ENCODE measurements around the gene LCP2.

The LCP2 gene

DNA sequence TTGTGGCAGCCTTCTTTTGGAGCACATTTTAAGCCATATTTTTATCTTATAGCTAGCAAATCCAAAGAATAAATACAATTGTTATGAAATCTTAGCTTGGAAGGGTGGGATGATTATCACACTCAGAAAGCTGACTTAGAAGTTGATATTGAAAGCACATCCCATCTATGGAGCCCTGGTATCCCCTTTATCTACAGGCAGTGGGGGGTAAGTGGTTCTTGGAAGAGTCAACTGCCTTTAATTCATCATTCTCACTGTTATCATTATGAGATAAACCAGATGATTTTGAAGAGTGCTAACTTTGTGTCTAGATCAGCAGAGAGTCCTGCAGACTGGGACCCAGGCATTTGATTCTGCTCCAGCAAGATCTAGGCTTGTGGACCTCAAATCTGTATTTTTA is 3.0 kb downstream of the LCP2 start:
- DNase-seq = no peak

DNA sequence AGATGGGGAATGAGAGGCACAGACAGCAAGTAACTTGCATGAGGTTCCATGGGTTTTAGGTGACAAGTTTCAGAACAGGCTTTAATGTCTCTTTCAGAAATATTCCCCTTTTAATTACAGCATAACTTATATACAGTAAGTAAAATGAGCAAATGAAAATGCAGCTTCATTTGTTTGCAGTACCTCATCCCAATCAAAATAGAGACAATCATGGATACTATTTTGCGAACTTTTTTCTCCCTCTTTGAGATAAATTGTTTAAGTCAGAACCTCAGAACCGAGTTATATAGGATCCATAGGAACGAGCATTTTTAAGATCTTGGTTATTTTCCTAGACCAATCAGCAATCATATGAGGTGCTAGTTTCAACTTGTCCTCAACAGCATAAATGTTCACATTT is 3.5 kb downstream of the LCP2 start:
- no peak for DNase-seq

- no peak for DNase-seq
Observed at GRCh38 chr5:170293273-170293672, 4.3 kb downstream of the LCP2 start.

GRCh38 chr5:170292179-170293104 is 5.1 kb downstream of the LCP2 start:
- no peak for DNase-seq

DNA sequence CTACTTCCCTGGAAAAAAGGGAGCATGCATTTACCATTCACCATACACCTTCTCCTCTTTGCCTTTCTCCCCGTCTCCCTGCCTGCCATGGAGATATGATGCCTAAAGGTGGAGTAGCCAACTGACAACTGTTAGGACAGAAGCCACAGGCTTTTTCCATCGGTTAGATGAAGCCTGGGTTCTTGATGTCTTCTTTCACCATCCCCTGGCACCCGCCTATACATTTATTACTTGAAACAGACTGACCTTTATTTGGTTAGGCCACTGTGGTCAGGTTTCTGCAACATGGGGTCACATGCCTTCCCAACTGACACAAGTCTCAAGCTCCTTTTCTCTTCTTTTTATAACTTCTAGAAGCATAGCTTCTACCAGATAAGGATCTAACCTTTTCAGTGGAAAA is 7.1 kb downstream of the LCP2 start:
- no peak for DNase-seq

GRCh38 chr5:170289764-170290163 is 7.8 kb downstream of the LCP2 start:
- no peak for DNase-seq

DNA sequence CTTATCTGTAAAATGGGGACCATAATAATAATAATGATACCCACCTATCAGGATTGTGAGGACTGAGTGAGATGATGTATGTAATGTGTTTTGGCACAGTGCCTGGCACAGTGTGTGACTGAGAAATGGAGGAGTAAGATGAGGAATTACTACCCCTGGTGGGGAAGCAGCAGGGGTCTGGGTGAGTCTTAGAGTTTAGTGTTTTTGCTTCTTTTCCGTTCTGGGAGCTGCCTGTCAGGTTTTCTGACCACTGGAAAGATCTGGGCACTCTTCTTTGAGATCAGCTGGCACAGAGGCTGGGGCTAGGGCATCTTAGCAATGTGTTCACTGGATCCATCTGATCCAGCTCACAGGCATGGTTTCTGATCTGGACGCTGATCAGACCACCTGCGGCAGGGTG is 8.5 kb downstream of the LCP2 start:
- no peak for DNase-seq

DNA sequence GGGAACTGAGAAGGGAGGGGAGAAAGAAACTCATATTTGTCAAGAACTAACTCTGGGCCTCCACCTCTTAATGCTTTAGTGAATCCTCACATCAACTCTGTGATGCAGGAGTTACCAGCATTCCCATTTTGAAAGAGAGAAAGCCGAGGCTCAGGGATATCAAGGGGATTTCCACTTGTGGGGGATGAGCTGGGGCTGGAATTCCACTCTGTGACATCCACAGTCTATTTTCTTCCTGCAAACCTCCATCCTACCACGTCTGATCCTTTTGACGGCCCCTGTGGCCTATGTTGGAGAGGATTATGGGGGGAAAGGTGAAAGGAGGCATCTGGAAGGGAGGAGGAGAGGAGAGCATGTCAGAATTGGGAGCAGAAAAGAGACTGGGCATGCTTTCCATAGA is 9.0 kb downstream of the LCP2 start:
- no peak for DNase-seq

DNA sequence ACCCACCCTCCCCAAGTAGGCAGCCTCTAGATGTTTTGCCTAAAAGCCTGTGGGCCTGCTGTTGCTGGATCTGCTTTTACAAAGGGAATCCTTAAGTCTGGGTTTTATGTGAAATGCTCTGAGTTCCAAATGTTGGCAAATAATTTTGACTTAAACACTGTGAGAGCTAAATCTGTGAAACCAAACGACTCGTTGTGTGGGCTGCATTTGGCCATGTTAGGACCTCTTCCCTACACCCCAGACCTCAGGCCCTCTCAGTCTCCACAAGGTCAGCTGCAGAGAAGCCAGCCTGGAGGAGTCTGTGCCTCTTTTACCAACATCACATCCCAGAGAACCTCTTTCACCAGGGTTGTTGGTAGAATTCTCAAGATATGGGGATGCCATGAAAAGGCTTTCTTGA is 9.4 kb downstream of the LCP2 start:
- DNase-seq = no peak

GRCh38 chr5:170287532-170287931 is 10.0 kb downstream of the LCP2 start:
- no peak for DNase-seq

DNA sequence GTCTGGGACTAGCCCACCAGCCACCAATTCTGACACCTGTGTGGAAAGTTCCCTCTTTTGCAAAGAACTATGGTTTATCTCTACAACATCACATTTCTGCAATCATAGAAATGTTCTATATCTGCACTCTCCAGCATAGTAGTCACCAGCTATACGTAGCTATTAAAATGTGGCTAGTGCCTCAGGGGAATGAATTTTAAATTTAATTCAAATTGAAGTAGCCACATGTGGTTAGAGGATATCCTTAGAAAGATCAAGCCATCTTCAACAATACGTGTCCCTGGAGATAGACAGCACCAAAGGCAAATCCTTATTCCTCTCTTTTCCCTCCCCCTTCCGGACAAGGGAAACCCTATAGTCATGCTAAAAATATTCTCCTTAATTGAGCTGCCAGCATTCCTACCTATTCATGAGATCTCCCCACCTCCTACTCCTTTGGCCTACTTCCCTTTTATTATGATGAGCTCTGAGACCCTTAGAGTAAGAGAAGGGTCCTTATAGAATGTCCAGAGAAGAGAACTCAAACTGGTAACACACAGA is 11.1 kb downstream of the LCP2 start:
- DNase-seq = no peak

DNA sequence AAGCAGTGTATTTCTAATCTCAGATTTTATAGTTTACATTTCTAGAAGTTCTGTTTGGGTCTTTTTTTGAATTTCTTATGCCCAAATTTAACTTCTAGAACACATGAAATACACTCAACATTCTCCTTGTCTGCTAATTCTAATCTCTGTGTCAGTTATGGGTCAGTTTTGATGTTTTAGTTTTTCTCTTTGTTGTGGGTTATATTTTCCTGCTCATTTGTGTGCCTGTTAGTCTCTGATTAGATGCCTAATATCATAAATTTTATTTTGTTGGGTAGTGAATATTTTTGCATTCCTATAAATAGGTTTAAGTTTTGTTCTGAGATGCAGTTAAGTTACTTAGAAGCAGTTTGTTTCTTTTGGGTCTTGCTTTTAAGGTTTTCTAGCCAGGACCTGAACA is 12.4 kb downstream of the LCP2 start:
- DNase-seq = no peak

DNA sequence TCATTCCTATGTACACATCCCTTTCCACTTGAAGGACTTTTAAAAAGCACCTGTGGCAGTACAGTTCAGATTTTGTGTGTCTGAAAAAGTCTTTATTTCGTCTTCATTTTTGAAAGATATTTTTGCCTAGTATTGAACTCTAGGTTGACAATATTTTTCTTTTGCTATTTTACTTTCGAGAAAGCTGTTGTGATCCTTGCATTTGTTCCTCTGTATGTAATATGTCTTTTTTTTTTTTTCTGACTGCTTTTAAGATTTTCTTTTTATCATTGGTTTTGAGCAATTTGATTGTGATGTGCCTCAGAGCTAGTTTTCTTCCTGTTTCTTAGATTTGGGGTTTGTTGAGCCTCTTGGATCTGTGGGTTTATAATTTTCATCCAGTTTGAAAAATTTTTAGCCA is 13.3 kb downstream of the LCP2 start:
- no peak for DNase-seq

DNA sequence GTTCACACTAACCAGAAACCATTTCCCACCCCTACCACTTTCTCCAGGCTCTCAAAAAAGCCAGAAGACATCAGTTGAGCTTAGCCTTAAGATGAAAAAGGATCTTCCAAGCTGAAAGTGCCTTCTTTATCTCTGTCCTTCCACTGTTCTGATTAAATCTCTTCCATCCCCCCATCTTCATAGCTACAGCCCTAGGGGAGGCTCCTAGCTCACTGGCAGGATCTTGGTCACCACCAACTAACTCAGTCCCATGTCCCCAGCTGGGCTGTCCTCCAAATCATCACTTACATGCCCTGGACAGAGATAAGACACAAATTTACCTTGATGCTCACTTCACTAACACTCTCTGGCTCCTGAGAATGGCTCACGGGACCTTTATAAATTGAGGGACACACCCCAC is 14.3 kb downstream of the LCP2 start:
- no peak for DNase-seq

GRCh38 chr5:170280011-170280493 is 17.5 kb downstream of the LCP2 start:
- no peak for DNase-seq

- DNase-seq = no peak
Observed at GRCh38 chr5:170279459-170279817, 18.1 kb downstream of the LCP2 start.

GRCh38 chr5:170278611-170279458 is 18.7 kb downstream of the LCP2 start:
- no peak for DNase-seq

DNA sequence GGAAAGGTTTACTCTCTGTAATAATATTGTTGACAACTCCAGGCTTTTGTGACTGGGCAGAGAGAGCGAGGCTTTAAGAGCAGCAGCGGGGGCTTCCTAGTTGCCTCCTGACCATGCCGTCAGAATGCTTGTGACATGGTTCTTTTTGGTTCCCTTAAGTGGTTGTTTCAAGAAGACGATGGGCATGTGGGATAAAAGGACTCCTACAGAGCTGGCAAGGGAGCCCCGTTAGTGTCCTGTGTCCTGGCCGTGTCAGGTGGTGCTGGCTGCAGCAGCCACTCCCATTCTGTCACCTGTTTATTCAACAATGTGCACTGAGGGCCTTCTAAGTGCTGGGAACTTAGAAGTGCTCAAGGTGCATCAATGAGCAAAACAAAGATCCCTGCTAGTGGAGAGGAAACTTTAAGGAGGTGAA is 19.7 kb downstream of the LCP2 start:
- no peak for DNase-seq

- DNase-seq = no peak
Observed at GRCh38 chr5:170276140-170276539, 21.4 kb downstream of the LCP2 start.

GRCh38 chr5:170275376-170275994 is 22.1 kb downstream of the LCP2 start:
- no peak for DNase-seq

- DNase-seq = no peak
Observed at GRCh38 chr5:170273968-170274710, 23.4 kb downstream of the LCP2 start.

DNA sequence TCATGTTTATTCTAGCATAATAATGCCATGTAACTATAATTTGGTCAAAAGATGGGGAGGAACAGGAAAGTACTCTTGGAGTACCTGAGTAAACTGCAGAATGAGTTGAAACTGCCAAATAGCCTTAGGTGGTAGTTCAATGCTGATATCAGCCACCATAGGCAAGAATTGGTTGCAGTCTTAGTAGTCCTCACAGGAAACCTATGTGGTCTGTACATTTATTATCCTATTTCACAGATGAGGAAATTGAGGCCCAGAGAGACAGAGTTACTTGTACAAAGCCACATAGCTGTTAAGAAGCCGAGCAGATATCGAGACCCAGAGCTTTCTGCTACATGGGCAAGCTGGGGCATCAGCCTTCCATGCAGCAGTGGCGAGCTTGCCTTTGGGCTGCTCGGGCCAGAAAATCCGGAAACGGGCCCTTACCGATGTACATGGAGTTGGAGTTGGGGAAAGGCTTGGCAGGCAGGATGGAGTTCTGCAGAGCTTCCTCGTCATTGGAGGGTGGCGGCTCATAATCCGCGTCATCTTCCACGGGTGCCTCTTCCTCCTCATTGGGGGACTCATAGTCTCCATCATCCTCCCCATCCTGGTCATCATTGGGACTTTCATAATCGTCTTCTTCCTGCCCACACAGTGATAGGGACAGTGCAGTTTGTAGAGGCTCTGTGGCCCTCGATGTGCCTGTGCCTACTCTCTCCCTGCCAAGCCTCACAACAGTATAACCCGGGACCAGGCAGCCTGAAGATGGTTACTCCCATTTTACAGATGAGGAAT is 27.1 kb downstream of the LCP2 start:
- no peak for DNase-seq
